DOHH2 (cell line): ENCODE data around the gene ALX4.

Experiments used
- CTCF ChIP-seq: fragments of 200-600 bp; sonication (generic); IDR thresholded peaks from one replicate; pipeline ENCODE4 v1.5.1; 2014; ENCODE audit warnings: antibody characterized with exemption, mild to moderate bottlenecking, low read depth, low read length; ENCODE audit not compliant: poor library complexity, severe bottlenecking
- EZH2phosphoT487 ChIP-seq: fragments of 200-600 bp; sonication (generic); IDR thresholded peaks from 2 replicates; pipeline ENCODE4 v1.6.1; 2017; ENCODE audit warnings: borderline replicate concordance, mild to moderate bottlenecking, antibody characterized with exemption, low read length, moderate library complexity, mixed read lengths

- no peak for TF ChIP-seq CTCF
- no peak for TF ChIP-seq EZH2phosphoT487
These were observed 85.0 kb downstream of the ALX4 start for GRCh38 chr11:44224867-44225501.
